Measurements from ENCODE around the gene SLAMF1. TPM values are rescaled to one million over a fixed set of nuclear protein-coding genes. Genes with fewer than 3 reads are reported as not detected.

The SLAMF1 gene
- total RNA-seq, 1 donor from 2014 or later = not detected

- no peaks in the 10 kb centered on the region for H3K27me3 Mint-ChIP-seq (ENCODE audit: insufficient read depth, low read depth)
- Histone ChIP-seq H3K4me1 (no peaks in the 10 kb centered on the region), H3K9me3 (ENCODE audit: low read depth) (no peaks in the 10 kb centered on the region), H3K4me3 (no peak overlapping the region), H3K4me2 (no peak overlapping the region), H3F3A (ENCODE audit: low read depth) (no peaks in the 10 kb centered on the region), H3K36me3 (no peaks in the 10 kb centered on the region), H4K20me1 (ENCODE audit: low read depth) (no peaks in the 10 kb centered on the region), H3K27ac (no peak overlapping the region), H3K27me3 (no peaks in the 10 kb centered on the region), H2AFZ (replicated peaks) (no peak overlapping the region), H3K79me2 (ENCODE audit: low read depth) (no peaks in the 10 kb centered on the region), H3K9ac (no peak overlapping the region)
- H3K36me3 Mint-ChIP-seq = no peaks in the 10 kb centered on the region
- no peak overlapping the region for H3K27ac Mint-ChIP-seq
- no peak for DNase-seq (ENCODE audit: low spot score)
- peaks cover 10% of the 10 kb centered on the region for H3K9me3 Mint-ChIP-seq
- TF ChIP-seq EZH2phosphoT487 (IDR thresholded peaks at IDR 0.05) (no peak), EZH2 (IDR thresholded peaks at IDR 0.05) (no peak), CTCF (IDR thresholded peaks at IDR 0.05) (no peak)
- no peaks in the 10 kb centered on the region for H3K4me1 Mint-ChIP-seq
- no peak overlapping the region for H3K4me3 Mint-ChIP-seq
Measured at GRCh38 chr1:160558660-160559380, 88.0 kb downstream of the SLAMF1 start.

Other genes with a start within 250 kb of the SLAMF1 start
- 23.0 and 46.6 TPM in 2 replicates for gene VANGL2, start 246.5 kb downstream of the SLAMF1 start, total RNA-seq (ENCODE audit: low replicate concordance)
- not detected in 2 replicates for gene SLAMF6, start 123.8 kb downstream of the SLAMF1 start, total RNA-seq (ENCODE audit: low replicate concordance)
- not detected in 2 replicates for gene CD84, start 67.5 kb downstream of the SLAMF1 start, total RNA-seq (ENCODE audit: low replicate concordance)
- gene CD48, start 64.8 kb upstream of the SLAMF1 start, total RNA-seq (ENCODE audit: low replicate concordance) = not detected in 2 replicates
- not detected in 2 replicates for gene SLAMF7, start 92.2 kb upstream of the SLAMF1 start, total RNA-seq (ENCODE audit: low replicate concordance)
- not detected in 2 replicates for gene LY9, start 149.1 kb upstream of the SLAMF1 start, total RNA-seq (ENCODE audit: low replicate concordance)
- gene CD244, start 215.8 kb upstream of the SLAMF1 start, total RNA-seq (ENCODE audit: low replicate concordance) = not detected in 2 replicates
- not detected in 2 replicates for gene ITLN1, start 238.1 kb upstream of the SLAMF1 start, total RNA-seq (ENCODE audit: low replicate concordance)